Muscle of arm (tissue), 12 donors: ENCODE data around the gene ZNF787. TPM values are rescaled to one million over a fixed set of nuclear protein-coding genes. Genes with fewer than 3 reads are reported as not detected.

Experiments
- DNase-seq: peaks from one replicate; pipeline ENCODE4 v3.0.0-alpha.2; 2013
- polyA plus RNA-seq, 12 donors: library from polyadenylated mRNA; unstranded; fragments of 120-200 nt; gene quantifications; one replicate each; pipeline ENCODE4 v1.2.1, GENCODE V29; 2013; ENCODE audit not compliant: insufficient read length in 12 of 12

The ZNF787 gene
- polyA plus RNA-seq, 12 donors = 11.1 to 42.9 (median 16.7) TPM; not detected in 1

DNA sequence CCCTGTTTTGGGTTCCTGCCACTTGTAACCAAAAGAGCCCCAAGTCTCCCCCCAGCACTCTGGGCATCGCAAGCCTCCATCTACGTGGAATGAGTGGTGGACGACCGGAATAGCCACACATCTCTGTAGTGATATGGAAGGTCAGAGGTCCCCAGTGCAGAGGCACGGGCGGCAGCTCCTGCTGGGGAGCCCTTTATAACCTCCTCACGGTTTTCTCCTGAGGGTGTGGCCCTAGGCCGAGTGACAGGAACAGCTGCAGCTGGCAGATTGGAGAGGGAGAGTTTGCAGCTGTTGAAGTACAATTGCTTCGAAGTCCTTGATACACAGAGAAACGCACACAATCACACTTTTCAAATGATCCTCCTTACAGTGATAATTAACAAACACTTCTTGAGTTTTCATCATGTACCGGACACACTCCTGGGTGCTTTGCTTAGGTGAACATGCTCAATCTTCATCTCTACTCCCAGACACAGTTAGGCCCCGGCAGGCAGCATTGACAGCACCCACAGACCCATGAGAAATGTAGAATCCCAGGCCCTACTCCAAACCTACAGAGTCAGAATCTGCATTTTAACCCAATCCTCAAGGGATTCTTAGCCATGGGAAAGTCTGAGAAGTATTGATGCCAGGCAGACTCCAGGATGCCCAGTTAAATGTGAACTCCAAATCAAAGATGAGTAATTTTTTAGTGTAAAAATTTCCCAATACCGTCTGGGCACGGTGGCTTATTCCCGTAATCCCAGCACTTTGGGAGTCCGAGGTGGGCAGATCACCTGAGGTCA, 4.9 kb upstream of the ZNF787 start:
- DNase-seq = peak; percentile 55

DNA sequence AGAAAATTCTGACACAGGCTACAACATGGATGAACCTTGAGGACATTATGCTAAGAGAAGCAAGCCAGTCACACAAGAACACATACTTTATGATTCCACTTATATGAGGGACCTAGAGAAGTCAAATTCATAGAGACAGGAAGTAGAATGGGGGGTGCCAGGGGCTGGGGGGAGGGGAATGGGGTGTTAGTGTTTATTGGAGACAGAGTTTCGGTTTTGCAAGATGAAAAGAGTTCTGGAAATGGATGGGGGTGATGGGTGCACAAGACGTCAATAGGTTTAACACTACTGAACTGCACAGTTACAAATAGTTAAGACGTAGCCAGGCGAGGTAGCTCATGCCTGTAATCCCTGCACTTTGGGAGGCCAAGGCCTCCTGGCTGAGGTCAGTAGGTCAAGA, 3.5 kb upstream of the ZNF787 start:
- no peak for DNase-seq

DNA sequence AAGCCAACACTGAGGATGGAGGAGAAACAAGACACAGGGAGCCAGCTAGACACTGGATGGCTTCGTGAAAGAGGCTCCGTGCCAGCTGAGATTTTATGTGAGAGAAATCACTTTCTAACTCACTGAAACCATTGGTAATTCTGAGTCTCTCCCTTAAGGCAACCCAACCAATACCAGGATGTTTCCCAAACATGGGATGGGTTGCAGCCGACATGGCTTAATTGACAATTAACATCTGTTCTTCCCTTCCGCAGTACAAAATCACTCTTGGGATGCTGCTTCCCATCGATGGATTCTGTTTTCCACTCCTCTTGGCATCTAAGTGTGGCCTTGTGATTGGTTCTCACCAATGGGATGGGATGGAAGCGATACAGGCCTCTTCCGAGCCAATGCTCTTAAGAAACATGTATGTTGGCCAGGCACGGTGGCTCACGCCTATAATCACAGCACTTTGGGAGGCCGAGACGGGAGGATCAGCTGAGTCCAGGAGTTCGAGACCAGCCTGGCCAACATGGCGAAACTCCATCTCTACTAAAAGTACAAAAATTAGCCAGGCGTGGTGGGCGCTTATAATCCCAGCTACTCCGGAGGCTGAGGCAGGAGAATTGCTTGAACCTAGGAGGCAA, 2.3 kb upstream of the ZNF787 start:
- no peak for DNase-seq

DNA sequence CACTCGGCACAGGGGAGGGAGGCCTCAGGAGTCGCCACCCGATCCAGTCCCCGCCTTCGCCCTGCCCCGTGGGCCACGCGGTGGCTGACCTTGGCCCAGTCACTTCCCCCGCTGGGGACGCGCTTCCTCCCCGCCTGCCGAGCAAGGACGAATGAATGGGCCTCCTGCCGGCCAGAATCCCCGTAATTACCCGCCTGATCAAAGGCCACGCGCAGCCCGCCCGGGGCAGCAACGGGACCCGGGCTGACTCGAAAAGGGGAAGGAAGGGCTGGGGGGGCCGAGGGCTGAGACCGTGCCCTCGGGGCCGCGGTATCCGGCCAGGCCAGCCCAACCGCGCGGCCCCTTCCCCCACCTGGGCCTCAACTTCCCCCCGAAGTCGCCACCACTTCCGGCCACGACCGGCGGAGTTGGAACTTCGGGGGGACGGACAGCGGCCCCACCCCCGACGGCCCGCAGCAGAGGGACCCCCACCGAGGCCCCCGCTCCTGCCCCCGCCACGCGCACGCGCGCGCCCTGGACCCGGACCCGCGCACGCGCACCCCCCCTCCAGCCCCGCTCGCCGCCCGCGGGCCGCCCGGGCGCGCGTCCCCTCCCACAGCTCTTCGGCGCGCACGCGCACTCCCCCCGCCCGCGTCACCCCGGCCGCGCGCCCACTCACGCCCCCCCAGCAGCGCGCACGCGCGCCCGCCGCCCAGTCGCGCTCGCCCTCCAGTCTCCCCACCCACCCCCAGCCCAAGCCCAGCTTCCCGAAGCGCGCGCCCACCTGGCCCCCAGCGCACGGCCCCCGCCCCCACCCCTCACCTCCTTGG, 520 bp downstream of the ZNF787 start:
- DNase-seq = peak; percentile 69

DNA sequence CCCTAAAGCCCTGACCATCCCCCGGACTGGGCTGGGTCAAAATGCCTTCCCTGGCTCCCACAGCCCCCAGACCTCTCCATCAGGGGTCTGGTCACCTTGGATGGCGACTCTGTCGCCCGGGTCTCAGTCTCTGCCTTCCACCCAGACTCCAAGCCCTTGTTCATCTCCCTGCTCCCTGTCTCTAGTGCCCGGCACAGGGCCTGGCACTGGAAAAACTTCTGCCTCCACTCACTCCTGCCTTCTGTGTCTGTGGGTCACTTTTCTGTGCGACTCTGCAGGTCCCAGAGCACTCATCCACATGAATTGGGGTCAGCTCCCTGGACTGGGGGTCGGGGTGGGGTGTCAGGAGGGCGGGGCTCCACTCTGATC, 1.1 kb downstream of the ZNF787 start:
- no peak for DNase-seq

DNA sequence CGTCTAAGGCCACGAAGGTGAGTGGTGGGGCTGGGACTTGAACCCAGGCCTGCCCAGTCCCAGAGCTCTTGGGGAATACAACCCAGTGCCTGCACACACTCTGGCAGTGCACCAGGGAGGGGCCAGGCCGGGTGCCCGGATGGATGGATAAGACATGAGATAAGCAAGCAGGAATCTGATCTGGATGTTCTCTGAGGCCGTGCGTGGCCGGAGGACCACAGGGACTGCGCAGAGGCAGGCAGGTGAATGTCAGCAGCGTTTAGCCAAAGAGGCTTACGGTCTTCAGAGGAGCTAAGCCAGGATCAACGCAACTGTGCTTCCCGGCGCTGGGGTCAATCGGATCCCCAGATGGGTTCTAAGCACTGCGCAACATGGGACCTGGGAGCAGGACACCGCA, 1.5 kb downstream of the ZNF787 start:
- DNase-seq = no peak

DNA sequence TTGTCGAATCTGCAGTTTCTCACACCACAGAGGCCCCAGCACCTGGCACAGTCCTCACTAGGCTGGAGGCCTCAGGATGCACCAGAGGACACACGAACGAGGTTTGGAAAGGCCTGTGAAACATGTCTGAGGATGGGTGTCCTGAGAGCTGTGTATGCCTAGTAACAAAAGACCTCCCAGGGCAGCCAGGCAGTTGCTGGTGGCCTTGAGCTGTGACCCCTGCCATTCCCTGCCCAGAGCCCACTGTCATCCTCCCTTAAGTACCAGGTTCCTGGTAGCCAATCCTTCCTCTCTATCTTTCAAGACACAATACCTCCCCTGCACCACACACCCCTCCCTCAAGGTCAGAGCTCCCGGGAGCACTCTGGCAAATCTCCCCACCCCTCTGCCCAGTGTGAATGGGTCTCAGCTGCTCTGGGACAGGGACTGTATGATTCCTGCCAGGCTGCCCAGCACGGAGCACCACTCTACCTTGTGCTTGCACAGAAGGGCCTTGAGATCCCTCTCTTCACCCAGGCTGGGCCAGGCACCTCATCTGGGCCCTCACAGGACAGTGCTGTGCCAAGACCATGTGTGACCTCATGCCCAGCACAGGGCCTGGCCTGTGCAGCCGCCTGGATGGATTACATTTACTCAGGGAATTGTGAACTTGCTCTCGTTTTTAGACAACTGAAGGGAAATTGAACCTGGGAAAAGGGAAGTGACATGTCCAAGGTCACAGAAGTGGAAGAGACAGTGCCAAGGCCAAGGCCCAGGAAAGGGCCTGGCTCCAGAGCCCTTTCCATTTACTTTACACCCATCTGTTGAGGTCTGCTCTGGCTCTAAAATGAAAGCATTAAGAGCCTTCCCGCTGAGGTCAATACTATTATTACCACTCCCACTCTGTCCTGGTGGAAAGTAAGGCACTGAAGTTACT, 2.2 kb downstream of the ZNF787 start:
- no peak for DNase-seq

DNA sequence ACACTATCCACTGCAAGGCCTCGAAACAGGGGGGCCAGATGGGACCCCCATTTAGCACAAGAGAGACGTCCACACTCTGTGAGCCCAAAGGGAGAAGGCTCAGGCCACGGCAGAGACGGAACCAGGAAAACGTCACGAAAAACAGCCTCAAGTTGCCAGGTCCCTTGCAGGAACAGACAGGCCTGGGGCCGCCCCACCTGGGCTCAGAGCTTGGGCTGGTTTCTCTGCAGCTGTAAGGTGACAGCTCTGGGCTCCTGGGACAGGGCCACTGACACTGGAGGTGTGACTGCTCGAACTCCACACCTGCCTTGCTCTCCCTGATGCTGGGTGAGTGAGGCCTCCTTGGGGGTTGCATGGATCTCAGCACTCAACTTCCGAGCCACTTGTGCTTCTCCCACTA, 3.2 kb downstream of the ZNF787 start:
- DNase-seq = no peak

DNA sequence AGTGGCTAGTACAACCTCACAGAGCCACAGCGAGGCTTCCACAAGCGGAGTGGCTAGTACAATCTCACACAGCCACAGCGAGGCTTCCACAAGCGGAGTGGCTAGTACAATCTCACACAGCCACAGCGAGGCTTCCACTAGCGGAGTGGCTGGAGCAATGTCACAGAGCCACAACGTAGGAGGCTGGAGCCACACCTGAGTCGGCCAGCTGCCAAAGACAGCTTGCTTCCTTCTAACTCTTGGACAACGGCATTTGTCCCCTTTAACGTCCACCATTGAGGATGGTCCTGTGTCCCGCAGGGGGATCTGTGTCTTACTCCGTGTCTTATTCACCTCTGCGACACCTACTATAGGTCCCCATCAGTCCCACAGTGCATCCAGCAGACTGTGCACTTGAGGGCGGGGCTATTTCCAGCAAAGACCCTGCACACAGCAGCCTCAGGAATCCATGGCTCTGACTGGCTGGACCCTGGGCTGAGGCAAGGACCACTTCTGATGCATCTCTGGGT, 3.7 kb downstream of the ZNF787 start:
- no peak for DNase-seq

DNA sequence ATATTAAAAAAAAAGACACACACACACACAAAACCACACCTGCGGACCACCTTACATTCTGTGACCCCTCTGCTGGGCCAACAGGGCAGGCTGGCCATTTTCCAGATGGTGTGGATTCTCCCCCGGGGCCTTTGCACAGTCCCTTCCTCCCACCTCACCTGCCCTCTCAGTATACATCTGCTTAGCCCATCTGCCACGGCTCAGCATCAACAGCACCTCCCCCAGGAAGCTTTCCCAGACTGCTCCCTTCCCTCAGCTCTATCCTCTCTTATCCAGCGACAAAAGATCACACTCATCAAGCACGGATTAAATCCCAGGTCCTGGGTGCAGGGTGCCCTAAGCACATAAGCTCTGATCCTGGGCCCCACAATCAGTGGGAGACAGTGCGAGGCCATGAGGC, 4.5 kb downstream of the ZNF787 start:
- no peak for DNase-seq

DNA sequence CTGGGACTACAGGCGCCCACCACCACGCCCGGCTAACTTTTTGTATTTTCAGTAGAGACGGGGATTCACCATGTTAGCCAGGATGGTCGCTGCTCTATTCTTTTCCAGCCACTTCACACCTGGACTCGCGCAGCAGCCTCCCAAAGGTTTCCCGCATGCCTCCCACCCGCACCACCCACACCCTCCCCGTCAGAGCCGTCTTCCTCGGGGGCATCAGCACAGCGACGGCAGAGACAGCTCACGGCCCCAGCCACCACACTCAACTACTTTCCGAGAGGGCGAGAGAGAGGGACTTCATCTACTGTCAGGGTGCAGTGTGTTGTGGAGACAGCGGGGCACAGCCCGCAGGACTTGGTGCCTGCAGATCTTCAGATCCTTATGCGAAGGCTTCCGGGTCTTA, 5.6 kb downstream of the ZNF787 start:
- no peak for DNase-seq

DNA sequence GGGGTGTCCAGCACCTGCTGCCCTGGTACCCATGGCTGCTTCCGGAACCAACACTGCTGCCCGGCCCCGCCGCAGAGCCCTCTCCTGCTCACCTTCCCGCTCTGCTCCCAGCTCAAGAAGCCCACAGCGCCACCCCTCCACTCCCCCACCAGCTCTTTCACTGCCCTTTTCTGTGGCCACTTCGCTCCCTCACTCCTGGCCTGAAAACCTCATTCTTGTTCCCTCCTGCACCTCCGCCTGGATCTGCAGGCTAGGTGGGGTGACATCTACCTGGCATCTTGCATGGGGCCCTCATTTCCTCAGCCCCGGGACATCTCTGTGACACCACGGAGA, 6.4 kb downstream of the ZNF787 start:
- no peak for DNase-seq

DNA sequence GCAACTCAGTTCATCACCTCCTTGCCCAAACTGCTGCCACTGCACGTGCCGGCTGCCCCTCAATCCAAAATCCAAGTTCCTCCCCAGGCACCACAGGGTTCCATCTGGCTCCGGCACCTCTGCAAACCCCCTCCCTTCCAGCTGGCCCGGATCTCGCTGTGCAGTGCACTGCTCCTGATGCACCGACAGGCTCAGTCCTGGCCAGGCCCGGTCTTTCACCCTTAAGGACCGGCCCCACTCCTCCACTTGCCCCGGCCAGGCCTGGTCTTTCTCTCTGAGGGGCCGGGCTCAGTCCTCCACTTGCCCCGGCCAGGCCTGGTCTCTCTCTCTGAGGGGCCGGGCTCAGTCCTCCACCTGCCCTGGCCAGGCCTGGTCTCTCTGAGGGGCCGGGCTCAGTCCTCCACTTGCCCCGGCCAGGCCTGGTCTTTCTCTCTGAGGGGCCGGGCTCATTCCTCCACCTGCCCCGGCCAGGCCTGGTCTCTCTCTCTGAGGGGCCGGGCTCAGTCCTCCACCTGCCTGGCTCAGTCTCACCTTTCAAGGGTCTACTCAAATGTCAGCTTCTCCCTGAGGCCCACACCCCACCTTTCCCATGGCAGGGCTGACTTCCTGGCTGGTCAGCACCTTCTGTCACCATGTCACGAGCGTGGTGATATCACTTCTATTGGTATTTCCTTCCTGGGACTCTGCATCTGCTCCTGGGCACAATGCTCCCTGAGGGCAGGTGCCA, 6.9 kb downstream of the ZNF787 start:
- no peak for DNase-seq

DNA sequence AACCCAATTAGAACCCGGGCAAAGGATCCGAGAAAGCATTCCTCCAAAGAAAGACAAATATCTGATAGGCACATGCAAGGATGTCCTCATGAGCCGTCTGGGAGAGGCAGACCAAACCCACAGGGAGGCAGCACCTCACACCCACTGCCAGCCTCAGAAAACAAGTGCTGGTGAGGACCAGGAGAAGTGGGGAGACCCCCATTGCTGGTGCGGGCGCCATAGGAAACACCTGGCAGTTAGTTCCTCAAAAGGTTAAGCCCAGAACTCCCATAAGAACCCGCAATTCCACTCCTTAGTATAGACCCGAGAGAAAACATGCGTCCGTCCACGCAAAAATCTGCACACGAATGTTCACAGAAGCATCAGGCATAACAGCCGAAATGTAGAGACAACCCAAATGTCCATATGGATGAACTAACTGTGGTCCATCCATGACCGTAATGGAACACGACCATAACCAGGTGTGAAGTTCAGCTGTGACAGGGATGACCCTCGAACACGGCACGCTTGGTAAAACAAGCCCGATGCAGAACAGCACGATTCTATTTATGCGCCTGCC, 7.9 kb downstream of the ZNF787 start:
- DNase-seq = no peak

DNA sequence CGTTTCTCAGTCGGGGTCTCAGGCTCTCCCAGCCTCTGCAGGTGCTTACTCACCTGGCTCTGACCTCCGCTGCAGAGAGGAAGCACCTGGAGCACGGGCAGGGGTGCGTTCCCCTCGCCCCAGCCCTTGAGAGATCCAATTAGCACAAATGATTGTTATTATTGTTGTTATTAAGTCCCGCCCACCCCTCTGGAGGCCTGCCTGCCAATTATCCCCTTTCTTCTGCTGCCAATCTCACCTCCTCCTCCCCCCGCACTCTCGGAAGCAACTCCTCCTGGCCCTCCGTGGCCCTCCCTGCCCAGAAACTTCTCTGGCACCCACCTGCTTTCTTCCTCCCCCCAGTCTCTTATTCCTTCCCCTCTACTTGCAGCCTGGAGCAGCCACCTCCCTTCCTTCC, 8.8 kb downstream of the ZNF787 start:
- no peak for DNase-seq

DNA sequence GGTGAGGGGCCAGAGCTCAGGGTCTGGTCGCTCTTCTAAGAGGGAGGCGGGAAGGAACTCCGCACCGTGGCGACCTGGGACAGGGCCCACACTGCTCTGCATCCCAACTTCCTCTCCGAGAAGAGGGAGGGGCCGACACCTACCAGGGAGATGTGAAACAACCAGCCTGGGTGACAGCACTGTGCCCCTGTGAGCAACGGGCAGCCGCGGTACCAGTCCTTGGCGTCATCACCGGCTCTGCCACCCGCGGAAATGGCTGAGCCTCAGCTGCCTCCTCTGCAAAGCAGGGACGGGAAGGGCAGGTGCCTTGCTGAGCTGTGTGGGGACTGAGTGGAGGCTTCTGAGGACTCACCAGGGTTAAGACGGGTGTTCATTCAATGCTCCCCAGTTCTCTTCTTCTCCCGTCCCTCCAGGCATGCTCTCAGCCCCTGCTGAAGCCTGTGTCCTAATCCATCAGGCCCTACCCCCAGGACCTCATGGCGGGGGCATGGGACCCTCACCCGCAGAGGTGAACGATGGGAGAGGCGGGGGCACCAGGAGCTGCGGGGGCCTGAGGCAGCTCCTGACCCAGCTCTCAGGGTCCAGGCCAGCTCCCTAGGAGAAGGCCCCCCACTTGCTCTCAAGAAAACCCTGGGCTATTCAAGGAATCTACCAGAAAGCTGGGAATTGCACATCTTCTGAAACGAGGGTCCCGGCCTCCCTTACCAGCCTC, 9.3 kb downstream of the ZNF787 start:
- DNase-seq = no peak

DNA sequence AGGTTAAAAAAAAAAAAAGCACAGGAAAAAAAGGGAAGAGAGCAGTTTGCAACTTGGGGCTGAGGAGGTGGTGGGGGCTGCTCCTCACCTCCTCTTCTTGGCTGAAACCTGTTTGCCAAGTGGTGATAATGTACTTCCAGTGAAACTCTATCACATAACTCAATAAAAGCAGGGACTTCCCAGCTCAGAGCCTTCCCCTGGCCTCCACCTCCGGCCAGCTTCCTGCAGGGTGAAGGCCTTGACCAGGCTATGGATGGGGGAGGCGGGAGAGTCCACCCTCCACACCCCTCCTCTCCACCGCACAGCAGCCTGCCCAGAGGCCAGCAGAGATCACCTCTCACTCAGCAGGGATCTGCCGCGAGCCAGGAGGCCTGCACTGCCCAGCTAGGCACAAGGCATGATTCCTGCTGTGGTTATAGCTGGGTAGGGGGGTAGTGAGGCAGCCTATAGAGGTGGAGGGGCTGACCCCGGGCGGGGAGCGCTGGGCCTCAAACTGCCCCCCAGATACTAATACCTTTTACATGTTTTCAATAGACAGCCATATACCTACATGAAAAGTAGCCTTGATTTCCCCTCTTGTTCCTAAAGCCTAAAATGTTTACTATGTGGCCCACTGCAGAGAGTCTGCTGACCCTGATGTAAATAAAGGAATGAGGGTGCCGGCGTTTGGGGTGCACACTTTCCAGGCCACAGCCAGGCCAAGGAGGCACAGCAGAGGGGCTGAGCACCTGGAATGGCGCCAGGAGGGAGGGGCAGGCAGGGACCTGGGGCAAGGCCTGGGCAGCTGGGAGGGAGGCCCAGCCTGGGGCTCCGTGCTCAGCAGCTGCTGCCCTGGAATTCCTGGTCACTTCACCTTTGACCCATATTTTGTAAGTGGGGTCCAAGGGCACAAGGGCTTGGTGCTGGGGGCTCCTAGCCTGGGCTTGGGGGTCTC, 10.3 kb downstream of the ZNF787 start:
- DNase-seq = no peak

DNA sequence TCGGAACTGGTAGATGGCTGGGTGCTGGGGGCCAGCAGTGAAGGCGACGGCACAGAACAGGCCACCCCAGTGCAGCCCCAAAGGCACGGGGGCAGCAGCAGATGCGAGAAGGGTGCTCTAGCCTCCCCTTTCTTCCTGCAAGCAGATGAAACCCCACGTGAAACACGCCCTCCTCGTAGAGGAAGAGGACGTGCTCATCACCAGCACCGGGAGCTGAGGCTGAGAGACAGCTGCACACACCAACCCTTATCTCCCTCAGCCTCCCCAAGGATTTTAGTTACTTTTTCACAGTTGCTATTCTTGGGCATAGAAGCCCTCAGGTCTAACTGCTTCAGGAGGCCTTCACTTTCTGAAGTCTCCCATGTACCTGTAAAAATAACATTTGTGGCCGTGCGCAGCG, 11.9 kb downstream of the ZNF787 start:
- DNase-seq = no peak
